ENCODE data around the gene MCU.
"Not testable (repeated sequence)": the region's sequence is repeated elsewhere in the genome, so short reads cannot be mapped to it uniquely, and the experiment has no call there.

The MCU gene

DNA sequence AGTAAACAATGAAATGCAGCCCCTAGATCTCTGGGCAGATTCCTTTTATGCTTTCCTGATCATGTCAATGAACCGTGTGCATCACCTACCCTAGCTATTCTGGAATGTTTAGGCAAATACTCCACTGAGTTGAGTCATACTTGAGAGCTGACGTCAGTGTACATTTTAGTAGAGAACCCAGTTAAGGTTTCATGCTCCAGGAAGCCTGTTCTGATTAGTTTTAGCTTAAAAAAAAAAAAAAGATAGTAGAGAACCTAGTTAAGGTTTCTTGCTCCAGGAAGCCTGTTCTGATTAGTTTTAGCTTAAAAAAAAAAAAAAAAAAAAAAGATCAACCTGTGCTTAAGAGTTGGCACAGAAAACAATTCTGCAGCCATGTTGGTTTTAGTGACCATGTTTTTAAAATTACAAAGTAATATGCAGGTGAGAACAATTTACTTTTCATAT lies 3.7 kb upstream of the MCU start:
- DNase-seq = no peak

DNA sequence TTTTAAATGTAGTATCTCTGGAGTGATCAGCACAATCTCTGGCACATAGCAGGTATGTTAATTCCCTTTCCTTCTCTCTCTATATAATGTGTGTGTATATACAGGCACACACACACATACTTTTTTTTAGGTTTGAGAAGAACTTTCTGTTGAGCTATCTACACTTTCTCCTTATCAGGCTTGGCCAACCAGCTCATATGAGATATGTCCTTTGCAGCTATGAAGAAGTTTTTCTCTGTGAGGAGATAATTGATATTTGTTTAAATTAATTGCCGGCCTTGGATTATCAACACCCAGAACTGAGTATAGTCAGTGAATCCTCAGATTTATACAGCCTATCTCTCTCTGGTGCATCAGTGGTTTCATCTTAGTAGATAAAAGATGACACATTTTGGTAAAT lies 2.3 kb upstream of the MCU start:
- DNase-seq = no peak

GRCh38 chr10:72690071-72690755 lies 1.7 kb upstream of the MCU start:
- DNase-seq = no peak

- no peak for DNase-seq
Observed at GRCh38 chr10:72691470-72691862, 477 bp upstream of the MCU start.

DNA sequence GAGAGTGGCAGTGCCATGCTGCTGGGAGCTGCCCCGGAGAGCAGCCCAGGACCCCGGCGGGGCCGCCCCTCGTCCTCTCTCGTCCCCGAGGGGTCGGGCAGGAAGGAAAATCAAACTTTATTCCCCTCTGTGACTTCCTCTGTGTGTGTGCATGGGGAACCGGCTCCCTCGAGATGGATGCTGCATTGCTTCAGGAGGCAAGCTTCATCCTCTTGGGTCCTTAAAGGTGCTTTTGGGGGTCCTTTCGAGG lies 726 bp downstream of the MCU start:
- DNase-seq = no peak

GRCh38 chr10:72692994-72693781 lies 1.2 kb downstream of the MCU start:
- peak in 1 of 2 donors; percentile 4 for DNase-seq

- DNase-seq = no peak
Observed at GRCh38 chr10:72694476-72695369, 2.8 kb downstream of the MCU start.

- DNase-seq = no peak
Observed at GRCh38 chr10:72695496-72695895, 3.6 kb downstream of the MCU start.

DNA sequence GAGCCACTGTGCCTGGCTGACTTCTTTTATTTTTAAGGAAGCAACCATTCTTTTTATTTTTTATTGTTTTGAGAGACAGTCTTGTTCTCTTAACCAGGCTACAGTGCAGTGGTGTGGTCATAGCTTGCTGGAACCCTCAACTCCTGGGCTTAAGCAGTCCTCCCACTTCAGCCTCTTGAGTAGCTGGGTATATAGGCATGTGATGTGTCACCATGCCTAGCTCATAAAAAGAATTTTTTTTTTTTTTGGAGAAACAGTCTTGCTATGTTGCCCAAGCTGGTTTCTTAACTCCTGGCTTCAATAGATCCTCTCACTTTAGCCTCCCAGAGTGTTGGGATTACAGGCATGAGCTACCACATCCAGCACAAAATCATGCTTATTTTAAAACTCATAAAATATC lies 5.8 kb downstream of the MCU start:
- no peak for DNase-seq

- not testable (repeated sequence) for DNase-seq
Observed at GRCh38 chr10:72702465-72702864, 10.5 kb downstream of the MCU start.

GRCh38 chr10:72702868-72703581 lies 11.1 kb downstream of the MCU start:
- no peak for DNase-seq

GRCh38 chr10:72704117-72704516 lies 12.2 kb downstream of the MCU start:
- no peak for DNase-seq

- no peak for DNase-seq
Observed at GRCh38 chr10:72709041-72709440, 17.1 kb downstream of the MCU start.

DNA sequence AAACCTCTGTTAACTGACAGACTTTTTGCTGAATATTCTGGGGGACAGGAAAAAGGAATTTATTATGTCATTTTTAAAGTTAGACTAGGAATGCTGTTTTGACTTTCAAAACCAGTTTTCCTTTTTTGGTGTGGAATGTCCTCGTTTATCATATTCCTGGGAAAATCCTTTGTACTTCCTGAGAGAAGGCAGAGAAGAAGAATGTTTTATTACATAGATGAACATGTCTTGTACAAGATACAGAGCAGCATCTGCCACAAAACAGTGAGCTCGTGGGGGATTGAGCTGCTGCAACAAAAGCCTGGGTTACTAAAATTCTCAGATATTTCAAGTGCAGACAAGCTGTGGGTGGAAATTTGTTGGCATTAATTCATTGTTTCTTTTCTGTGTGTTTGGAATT lies 20.2 kb downstream of the MCU start:
- no peak for DNase-seq

- DNase-seq = no peak
Observed at GRCh38 chr10:72719941-72720592, 28.1 kb downstream of the MCU start.

- no peak for DNase-seq
Observed at GRCh38 chr10:72720814-72721660, 29.1 kb downstream of the MCU start.

DNA sequence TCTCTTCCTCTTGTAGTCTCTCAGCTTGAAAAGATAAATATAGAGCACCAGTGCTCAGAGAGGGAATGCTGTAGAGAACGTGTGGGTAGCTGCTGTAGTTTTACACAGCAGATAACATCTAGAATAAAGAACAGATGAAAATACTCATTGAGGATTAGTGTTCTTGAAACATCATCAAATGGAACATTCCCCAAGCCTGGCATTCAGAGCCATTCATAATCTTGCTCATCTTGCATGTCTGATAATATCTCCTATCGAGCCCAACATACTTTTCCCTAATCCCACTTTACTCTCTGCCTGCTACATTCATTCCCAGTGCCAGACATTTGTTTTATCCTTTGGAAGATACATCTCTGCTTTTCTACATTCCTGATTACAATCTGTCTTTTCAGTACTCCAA lies 35.2 kb downstream of the MCU start:
- no peak for DNase-seq

- no peak for DNase-seq
Observed at GRCh38 chr10:72728462-72728861, 36.5 kb downstream of the MCU start.

DNA sequence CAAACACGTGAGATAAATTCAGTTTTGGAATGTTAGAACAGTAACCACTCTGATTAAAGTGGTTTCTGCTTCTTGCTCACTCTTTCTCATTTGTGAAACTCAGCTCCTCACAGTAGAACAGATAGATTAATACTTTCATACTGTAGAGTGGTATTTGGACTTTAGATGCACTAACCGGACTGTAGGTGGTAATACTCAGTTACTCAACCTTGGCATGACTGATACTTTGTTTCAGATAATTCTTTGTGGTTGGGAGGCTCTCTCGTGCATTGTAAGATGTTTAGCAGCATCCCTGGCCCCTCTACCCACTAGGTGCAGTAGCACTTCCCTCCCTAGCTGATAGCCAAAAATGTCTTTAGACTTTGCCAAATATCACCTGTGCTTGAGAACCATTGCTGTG lies 37.6 kb downstream of the MCU start:
- DNase-seq = no peak

GRCh38 chr10:72730479-72730878 lies 38.5 kb downstream of the MCU start:
- no peak for DNase-seq

DNA sequence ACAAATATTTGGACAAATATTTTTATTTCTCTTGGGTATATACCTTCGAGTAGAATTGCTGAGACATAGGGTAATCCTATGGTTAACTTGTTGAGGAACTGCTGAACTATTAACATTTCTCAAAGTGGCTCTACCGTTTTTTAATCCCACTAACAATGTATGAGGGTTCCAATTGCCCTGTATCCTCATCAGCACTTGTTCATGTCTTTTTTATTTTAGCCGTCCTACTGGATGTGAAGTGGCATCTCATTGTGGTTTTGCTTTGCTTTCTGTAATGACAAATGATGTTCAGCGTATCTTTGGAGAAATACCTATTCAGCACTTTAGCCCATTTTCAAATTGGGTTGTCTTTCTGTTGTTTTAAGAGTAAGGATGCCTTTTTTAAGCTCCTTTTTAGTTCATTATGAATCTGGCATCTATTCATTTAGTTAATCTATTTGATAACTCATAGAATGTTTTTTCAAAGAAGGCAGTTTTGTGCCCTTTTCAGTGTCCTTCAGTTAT lies 40.0 kb downstream of the MCU start:
- no peak for DNase-seq
